GM19025 (cell line): ENCODE data around the gene PRR5L.

Experiments
- ATAC-seq: cut with Tn5 transposase; IDR thresholded peaks from one replicate; pipeline ENCODE4 v1.9.1; 2021; ENCODE audit warnings: mild to moderate bottlenecking, low read depth, moderate library complexity; ENCODE audit not compliant: unreplicated experiment

PRR5L gene

DNA sequence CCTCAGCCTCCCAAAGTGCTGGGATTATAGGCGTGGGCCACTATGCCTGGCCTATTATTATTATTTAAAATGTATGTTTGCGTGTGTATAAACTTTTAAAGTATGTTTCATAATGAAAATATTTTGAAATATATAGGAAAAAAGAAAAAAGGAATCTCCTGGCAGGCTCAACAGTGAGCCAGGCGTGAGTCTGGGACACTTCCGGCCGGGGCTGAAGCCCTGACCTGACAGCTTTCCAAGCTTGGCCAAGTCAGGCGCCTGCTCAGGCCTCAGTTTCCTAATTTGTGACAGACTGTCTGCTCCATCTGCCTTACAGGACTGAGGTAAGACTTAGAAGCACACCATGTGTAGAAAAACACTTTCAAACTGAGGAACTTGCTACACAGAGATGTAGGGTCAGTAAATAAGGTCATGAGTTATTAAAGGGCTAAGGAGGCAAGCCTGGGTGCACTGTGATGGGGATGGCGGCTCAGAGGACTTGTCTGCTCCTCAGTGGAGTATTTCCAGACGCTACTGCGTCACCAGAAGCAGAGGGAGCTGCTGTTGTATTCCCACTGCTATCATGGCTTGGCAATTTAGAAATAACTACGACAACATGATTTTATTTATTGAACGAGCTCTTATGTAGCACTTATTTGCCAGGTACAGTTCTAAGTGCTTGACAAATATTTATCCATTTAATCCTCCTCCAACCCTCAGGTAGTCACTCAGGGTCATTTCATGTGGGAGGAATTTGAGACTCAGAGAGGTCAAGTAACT, 100.1 kb downstream of the PRR5L start:
- no peak for ATAC-seq

DNA sequence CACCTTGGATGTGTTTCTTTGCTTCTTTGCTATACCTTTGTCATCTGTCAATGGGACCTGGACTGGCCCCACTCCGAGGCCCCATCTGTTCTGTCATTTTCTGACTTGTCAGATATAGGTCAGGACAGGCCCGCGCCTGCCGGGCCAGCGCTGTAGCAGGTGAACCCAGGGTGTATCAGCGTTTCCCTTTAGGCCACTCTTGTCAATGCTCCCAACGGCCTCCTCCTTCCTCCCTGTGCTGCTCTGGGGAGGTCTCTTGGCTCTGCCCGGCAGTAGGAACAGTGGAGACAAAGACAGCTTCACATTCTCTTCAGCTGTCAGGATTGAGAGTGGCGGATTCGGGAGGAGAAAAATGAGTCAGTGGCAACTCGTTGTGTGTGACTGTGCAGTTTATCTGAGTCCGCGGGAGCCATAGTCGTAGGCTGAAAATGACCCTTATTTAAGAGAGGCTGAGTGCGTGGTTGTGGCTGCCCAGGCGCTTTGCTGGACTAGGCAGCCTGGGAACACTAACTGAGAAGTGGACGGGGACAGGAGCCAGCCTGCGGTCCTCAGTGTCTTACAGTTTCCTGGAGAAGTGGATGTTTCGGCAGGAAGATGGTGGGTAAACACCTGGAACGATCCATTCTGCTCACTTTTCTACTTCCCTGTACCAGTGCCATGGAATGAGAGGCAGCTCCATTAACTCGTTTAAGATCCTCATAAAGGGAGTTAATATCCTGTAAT, 102.3 kb downstream of the PRR5L start:
- no peak for ATAC-seq

DNA sequence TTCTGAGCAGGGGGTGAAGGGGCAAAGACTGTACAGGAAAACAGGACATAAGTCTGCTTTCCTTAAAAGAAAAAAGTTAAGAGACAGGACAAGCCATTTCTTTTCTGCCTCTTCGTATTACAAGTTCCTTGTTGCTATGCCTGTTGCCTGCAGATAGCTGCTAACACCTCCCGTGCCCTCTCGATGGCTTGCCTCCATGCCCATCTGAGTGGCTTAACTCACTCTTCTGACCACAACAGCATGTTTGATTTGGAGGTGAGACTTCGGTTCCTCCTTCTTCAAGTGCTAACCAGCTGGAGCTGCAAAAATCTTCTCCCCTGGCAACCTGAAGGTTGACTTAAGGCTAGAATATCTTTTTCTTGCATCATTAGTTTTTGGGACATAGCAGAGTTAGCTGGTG, 103.1 kb downstream of the PRR5L start:
- no peak for ATAC-seq

DNA sequence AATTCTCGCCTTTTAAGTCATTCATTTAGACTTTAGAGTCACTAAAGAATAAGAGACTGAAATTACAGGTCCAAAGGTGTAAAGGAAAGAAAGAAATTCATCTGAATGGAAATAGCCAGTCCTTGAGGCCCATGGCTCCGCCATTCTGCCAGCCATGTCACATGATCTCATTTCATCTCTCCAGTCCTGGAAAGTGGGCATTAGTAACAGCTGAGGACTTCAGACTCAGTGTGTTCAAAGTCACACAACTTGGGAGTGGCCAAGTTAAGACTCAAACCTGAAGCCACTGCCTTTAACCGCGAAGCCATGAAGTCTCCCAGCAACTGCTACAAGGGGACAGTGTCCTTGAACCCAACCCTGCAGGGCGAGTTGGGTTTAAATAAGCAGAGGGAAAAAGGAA, 103.7 kb downstream of the PRR5L start:
- no peak for ATAC-seq

DNA sequence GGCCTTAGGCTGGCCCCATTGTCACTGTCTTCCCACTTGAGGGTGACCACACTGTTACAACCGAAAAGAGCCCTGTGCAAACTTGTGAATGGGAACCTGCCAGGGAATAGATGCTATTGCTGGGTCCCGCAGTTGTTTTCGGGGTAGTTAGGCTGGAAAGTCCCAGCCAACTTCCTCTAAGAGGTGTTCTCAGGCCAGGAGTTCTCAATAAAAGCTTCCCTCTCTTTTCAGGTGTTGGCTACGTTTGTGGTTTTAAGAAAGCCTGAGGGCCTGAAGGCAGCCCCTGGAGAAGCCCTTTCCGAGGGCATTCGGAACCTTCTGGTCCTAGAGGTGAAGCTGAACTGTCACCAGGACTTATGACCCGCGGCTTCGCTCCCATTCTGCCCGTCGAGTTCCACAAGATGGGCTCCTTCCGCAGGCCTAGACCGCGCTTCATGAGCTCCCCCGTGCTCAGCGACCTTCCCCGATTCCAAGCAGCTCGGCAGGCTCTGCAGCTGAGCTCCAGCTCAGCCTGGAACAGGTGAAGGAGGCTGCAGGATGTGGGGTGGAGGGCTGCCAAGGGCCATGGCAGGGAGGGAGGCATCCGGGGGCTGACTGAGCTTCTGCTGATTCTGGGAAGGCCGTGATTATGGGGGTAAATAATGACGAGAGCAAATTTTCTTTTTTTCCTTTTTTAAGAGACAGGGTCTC, 104.8 kb downstream of the PRR5L start:
- no peak for ATAC-seq

DNA sequence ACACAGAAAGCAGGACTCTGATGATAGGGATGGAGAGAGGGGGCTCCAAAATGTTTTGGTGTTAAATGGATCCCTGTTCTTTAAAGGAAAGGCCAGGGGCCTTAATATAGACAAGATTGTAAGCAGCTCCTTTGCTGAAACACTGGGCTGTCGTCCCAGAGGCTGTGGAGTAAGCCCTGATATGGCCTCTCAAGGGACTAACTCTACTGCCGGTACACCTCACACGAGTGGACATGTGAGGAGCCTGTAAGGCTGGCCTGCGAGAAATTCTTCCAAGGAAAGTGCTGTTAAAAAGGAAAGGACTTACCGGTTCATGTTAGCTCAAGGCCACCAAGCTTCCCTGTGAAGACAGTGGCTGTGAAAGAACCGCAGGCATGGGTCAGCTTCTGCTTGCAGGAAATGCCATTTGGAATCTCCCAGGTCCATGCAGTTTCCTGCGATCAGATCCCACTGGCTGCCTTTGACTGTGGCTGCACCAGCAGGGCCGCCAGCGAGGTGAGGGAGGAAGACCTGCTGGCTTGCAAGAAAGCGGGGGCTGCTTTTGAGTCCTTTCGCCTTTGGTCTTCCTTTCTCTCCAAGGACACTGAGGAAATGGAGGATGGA, 106.6 kb downstream of the PRR5L start:
- ATAC-seq: no peak

DNA sequence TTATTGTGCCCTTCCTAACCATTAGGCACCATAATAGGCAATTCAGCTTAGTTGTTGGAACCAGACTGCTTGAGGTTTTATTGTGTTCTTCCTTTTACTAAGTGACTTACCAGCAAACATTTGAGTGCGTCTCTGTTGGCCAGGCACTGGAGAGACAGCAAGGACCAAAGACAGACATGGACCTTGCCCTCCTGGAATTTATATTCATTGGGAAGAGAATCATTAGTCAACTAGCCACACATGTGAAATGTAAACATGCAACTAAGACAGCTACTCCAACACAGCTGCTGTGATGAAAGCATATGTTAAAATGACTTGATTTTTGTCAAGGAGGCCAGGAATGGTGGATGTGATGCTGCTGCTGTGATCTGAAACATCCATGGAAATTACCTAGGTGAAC, 107.6 kb downstream of the PRR5L start:
- no peak for ATAC-seq

DNA sequence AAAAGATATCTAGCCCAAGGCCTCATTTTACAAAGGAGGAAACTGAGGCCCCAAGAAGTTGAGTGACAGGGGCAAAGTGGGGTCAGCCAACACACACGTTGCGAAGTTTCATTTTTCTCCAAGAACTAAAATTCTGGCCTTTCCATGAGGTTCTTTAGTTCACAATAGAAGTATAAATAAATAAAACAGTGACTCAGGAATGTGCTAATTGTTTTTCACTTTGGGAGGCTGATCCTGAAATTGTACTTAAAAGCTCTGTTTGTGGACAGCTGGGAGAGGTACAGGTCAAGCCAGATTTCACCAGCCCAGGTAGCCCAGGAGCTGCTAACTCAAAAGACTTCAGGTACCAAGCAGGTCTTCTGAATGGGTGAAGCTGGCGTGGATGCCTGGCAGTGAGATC, 108.7 kb downstream of the PRR5L start:
- ATAC-seq: no peak

DNA sequence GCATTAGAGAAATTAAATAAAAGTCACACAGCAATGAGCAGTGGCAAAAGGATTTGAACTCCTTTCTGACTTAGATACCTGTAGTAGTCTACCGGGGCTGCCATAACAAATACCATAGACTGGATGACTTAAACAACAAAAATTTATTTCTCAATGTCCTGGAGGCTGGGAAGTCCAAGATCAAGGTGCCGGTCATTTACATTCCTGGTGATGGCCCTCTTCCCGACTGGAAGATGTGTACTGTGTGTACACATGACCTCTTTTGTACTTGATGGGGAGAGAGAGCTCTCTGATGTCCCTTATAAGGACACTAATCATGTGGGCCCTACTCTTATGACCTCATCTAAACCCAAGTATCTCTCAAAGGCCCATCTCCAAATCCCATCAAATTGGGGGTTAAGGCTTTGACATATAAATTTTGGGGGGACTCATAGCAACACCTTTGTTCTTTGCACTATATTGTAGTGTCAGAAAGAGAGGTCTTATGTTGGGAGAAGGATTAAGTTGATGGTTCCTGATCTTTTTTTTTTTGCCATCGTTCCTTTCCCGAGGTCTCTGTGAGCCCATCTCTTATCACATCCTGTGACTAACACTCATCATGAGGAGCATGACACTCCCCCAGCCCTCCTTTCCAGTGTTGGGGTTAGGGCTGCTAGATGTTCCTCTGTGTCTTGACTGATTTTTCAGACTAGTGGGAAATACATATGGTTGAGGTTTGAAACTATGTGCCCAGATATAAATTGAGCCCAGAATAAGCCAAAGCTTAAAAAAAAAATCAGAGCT, 109.7 kb downstream of the PRR5L start:
- no peak for ATAC-seq

DNA sequence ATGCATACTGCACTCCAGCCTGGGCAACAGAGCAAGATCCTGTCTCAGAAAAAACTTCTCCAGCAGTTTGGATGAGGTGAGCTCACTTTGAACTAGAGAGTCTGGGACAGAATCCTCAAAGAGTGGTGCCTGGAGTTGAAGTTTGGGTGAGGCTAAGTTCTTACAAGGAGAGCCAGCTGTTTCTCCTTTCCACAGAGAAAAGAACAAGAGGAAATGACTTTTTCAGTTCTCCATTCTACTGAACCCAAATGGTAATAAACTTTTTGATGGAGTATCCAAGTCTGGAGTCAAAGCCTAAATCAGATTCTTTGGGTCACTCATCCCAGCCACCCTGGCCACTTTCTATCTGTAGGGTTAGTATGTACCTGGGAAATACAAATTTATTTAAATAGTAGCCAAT, 111.3 kb downstream of the PRR5L start:
- no peak for ATAC-seq

DNA sequence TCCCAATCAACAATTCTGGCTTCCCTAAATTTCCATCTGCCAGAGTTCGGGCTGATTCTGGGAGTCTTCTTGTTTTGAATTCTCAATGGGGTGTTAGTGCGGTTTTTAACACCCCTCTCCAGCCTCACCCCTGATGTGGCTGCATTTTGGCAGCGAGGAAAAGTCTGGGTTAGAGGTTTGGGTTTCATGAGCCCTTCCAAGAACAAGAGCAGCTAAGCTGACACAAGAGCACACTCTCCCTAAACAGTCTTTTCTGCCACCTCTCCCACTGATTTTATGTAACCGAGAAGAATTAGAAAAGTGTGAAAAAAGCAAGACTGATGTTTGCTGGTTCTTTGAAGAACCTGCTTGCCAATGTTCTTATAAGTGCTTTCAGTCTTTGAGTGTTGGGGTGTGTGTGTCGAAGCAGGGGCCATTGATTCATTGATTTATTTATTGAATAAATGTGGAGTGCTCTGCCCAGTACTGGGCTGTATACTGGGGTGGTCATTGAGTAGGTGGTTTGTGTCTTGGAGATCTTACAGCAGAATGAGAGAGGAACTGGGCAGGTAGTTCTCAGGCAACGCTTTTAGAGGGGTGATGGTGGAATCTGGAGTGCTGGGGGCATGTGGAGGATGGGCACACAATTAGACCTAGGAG, 112.5 kb downstream of the PRR5L start:
- no peak for ATAC-seq

DNA sequence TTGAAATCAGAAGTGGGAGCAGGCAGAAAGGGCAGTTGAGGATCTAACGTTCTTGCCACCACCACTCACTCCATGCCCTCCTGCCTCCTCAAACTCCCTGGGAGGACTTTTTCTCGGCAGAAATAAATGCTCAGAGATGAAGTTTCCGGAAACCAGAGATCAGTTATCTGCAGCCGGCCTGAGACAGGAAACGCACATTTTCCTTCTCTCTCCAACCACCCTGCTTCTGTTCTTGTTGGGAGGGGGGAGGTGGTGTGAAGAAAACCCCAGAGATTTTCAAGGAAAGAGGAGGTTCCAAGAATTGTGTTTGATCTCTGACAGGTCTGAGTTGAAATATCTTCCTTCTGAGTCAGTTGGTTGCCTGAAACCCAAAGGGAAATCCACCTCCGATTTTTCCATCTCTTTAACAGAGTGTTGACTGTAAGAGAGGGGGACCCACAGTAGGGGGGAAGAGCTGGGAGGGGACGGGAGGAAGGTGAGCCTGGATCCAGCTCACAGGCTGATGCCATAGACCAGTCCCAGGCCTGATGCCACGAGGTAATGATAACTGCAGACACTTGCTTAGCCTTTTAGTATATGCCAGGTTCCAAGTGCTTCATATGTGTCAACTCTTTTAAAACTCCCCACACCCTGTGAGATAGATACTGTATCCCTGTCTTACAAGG, 113.2 kb downstream of the PRR5L start:
- no peak for ATAC-seq

DNA sequence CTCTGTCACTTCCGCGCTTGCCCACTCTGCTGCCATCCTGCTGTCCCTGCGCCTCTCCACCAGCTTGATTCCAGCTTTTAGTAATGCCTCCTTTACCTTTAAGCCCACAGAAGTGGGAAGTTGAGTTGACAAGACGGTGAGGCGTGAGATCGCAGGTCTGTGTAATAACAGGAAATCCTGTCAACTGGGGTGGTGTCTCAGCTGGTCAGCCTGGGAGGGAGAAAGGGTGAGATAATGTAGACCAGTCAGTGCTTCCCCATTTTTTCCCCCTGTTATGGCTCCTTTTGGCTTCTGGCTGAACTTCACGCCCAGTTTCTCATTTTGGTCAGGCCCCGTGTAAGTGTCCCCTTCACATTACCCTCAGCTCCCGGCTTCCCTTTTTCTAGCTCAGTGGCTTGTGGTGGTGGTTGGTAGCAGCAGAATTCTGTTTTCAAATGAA, 115.1 kb downstream of the PRR5L start:
- no peak for ATAC-seq

DNA sequence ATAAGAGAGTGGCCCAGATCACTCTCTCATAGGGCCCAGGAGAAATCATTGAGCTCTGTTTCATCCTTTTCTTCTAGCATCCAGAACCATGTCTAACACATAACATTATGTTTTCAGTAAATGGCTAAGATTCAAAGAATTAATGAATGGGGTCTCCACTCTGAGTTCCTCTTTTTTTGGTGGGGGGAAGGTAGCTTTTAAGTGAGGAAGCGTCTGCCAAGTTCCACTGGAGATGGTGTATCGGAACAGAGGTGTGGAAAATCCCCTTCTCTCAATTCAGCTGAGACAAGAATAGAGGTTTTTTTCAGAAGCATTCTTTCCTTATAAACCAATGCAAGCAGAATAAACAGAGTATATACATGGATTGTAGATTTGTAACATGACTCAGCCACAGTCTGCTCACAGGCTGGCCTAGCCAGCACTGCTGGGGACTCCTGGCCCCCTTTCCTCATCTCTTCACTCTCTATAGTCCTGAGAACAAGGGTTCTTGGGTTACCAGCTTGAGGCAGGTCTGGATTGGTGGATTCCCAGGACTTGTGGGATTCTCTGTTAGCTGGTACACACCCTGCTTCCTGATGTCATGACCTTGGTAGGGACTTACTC, 116.8 kb downstream of the PRR5L start:
- ATAC-seq: no peak

DNA sequence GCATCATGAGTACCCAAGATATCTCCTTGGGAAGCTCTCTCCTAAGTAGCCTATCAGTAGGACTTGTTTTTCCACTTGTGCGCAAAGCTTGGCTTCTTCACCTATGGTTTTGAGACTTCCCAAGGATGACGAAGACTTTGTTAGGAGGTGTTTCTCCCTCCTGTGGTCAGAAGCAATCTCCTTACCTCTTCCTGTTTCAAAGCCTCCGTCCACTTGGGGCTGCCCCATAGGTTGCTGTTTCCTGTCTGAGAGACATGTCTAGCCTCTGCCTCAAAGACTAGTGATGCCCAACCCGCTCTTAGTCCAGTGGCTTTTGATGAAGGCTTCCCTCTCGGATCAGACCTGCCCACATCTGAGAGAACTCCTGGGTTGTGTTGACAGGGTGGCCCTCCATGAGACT, 121.1 kb downstream of the PRR5L start:
- ATAC-seq: no peak

DNA sequence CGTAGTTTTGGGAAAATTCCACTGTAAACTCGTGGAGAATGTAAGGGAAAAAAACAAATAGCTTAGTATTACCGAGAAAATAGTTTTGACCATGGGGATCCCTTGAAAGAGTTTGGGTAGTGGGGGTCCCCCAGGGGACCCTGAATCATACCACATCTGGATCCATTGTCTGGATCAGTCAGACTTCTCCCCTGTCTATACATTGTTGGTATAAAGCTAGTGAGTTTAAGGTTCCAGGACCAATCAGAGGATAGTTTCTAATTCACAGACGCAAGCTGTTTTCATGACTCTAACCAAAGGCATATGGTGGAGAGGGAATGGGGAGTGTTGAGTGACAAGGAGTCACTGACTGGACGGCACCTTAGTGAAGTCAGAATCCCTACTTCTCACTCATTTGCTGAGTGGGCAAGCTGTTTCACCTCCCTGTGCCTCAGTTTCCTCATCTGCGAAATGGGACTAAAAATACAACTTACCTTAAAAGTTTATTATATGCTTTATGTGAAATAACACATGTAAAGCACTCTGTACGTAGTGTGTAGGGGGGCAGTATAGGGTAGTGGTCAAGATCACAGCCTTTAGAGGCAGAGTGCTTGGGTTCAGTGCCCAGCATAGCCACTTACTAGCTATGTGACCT, 123.8 kb downstream of the PRR5L start:
- no peak for ATAC-seq

DNA sequence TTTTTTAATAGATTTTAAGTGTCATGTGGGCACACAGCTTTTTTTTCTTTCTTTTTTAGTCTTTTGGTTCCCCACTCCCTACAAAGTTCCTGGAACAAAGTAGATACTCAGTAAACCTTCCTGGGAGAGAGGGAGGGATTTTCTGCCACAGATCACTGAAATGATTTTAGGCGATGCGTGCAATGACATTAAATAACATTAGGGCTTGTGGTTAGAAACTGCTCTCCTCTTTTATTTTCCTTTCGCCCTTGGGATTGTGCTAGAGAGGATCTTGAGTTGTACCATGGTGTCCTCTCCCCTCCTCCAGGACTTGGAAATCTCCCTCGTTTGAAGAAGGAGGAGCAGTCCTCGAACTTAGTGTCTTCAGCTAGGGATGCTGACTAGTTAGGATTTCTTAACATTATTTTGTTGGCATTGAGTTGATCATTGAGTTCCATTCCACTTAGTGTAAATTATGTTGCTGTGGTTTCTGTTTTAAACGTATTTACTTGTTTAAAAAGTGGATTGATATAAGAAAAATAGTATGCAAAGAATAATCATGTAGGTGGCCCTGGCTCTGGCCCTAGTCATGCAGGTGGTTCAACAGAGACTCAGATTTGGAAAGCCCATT, 125.6 kb downstream of the PRR5L start:
- no peak for ATAC-seq

DNA sequence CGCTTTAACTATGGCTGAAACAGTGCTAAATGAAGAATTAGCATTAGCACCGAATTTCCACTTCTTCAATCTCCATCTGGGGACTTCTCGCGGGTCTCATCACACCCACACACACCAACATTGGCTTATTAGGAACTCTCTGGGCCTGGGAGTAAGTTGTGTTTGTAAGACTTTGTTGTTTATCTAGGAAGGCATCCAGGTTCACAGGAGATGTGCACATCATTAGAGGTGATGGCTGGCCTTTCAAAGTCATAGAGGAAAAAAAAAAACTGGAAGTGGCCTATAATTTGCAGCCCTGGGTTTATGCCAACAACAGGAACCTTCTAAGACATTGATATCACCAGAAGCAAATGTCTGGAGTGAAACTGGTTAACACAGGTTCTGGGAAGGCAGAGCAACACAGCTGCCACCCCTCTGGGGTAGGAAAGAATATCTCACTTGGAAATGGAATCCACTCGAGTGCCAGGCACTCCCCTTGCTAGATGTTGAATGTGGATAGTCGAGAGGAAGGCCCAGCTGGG, 129.5 kb downstream of the PRR5L start:
- no peak for ATAC-seq
